CD4-positive, alpha-beta T cell treated with Interleukin-17A for 4 hours (primary cell): ENCODE data around the gene NRAP.
A peak's percentile ranks its signal among the peaks of the same experiment; 100 is the strongest.

ENCODE experiments used
- DNase-seq: peaks from one replicate; pipeline ENCODE4 v3.0.0-alpha.2; 2020; ENCODE audit warnings: mixed read lengths

Gene NRAP

DNA sequence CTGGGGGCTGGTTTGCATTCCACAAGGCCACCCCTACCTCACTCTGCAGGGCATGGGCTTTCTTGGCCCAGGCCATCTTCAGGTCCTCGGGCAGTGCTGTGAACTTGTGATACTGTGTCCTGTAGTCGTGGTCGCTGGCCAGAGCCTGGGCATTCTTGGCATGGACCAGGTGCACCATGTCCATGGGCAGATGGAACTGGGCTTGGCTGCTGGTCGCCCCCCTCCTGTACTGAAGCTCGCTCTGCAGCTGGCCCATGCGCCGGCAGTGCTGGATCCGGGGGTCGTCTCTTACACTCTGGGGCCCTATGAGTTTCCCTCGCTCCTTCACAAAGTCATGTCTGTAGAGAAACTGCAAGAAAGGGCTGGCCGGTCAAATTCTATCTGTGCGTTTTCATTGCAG is 59.3 kb downstream of the NRAP start:
- DNase-seq = no peak

GRCh38 chr10:113603057-113603777 is 60.6 kb downstream of the NRAP start:
- DNase-seq = no peak

DNA sequence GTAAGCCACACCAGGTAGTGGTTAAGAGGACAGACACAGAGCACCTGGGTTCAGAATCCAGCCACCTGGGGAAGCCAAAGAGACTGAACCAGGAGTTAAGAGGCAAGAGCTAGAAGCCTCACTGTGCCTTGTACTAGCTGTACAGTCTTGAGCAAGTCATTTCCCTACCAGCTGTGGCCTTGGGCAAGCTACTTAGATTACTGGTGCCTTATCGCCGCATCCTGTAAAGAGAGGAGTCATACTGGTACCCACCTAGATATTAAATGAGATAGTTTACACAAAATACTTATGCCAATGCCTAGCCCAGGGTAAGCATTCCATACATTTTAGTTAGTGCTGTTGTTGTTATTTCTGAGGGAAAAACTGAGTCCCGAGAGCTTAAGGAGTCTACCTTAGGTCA is 63.3 kb downstream of the NRAP start:
- DNase-seq = no peak

- no peak for DNase-seq
Measured at GRCh38 chr10:113594652-113595051, 69.2 kb downstream of the NRAP start.

- DNase-seq = no peak
Measured at GRCh38 chr10:113592380-113592779, 71.5 kb downstream of the NRAP start.

DNA sequence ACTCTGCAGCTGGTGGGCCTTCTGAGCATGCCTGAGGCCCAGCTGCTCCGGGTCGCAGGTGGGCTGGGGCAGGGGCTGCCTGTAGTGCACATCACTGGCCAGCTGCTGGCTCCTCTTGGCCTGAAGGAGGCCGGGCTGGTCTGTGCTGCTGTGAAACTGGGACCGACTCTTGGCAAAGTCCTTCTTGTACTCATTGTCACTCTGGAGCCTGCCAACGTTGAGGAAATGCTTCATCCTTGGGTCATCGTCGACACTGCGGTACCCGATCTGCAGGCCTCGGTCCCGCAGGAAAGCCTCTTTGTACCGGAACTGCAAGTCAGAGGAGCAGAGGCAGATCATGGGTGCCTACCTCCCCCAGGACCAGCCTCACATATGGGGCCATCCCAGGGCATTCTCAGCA is 73.3 kb downstream of the NRAP start:
- no peak for DNase-seq

DNA sequence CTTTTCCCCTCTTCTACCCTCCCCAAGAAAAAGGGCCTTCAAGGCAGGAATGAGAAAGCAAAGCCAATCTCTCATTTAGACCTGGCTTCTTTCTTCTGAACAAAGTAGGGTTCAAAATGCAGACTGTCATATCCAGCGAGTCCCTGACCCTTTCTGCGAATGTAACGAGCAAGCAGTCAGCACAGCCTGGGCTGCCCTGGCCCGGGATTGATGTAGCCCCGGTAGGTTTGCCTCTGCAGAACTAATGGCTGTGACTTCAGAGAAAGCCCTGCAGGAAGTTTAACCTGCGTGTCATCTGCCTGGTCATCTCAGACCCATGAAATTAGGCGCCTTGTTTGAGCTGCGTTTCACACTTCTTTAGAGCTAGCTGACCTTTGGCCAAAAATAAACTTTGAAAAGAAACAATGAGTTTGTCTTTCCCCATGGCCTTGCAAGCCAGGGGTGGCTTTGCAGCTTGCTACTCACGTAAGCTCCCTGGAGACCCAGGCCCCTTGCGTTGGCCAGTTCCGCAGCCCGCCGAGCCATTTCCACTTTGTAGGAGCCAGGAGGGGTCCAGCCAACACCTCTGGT is 74.6 kb downstream of the NRAP start:
- no peak for DNase-seq

GRCh38 chr10:113585949-113586348 is 77.9 kb downstream of the NRAP start:
- DNase-seq = no peak

DNA sequence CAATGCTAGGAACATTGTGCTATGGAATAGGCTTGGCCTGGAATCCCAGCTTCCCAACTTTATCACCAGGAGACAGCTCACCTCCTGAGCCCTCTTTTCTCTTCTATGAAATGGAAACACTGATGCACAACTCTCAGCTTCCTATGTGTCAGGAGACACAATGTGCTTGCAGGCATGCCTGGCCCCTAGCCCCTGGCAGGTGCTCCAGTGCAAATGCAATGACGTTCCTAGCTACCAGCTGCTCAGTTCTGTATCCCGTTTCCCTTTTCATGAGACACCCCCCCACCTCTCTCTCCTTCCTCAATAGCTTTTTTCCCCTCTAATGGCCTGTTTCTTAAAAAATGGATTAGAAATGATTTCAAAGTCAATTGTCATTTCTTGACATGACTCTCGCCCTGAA is 80.3 kb downstream of the NRAP start:
- DNase-seq = no peak

- no peak for DNase-seq
Measured at GRCh38 chr10:113581092-113581491, 82.7 kb downstream of the NRAP start.

DNA sequence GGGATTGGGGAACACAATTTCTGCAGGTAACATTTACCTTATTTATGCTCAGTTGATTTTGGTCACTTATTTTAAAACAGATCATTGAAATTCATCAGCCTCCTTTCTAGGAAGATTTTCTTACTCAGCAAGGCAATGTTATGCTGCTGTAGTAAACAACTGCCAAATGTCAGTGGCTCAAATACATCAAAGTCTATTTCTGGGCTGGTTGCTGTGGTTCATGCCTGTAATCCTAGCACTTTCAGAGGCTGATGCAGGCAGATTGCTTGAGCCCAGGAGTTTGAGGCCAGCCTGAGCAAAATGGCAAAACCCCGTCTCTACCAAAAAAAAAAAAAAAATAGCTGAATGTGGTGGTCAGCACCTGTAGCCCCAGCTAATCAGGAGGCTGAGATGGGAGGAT is 85.1 kb downstream of the NRAP start:
- no peak for DNase-seq

GRCh38 chr10:113576852-113577251 is 87.0 kb downstream of the NRAP start:
- no peak for DNase-seq

GRCh38 chr10:113573368-113573767 is 90.5 kb downstream of the NRAP start:
- DNase-seq = no peak

DNA sequence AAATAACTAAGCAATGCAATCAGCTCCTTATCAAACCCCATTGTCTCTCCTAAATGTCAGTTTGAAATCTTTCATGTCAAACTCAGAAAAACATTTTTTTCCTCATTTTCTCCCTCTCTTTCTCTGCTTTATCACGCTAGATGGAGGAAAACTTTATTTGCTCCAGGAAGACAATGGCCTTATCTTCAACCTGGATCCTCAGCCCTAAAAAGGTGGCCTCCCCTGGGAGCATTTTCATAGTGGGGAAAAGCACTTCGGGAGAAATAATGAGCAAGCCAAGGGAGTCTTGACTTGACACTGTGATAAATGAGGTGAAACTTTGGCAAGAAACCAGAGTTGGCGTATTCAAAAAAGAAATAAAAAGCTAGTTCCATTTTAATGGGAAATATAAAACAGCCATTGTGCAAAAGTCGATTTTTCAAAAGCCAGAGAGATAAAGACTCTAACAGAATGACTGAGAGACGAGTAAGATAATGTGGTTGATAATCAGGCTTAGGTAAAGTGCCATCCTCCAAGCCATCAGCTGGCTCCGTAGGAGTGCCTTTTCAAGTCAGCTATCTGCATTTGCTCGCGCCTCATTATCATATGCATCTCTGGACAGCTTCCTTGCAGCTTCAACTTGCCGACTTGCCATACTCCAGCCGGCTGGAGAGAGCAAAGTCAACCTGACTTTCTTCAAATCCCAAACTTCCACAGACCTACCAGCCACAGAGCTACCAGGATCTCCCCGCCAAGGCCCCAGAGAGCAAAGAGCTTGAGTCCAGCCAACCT is 91.1 kb downstream of the NRAP start:
- no peak for DNase-seq

GRCh38 chr10:113569576-113569975 is 94.3 kb downstream of the NRAP start:
- DNase-seq = no peak

DNA sequence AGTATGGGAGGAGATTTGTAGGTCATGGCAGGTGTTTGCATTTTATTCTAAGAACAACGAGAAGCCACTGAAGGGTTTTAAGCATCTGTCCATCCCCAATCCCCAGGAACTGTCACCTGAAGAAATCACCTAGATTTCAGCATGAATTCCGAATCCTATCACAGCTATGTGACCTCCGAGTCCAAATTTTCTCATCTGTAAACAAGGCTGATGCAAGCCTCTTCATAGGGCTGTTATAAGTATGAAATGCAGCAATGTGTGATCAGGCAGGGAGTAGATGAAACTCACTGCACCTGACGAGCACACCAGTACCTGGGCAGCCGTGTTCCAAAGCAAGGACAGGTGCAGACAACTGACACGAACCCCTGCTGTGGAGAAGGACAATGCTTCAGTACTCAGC is 97.0 kb downstream of the NRAP start:
- DNase-seq = no peak

DNA sequence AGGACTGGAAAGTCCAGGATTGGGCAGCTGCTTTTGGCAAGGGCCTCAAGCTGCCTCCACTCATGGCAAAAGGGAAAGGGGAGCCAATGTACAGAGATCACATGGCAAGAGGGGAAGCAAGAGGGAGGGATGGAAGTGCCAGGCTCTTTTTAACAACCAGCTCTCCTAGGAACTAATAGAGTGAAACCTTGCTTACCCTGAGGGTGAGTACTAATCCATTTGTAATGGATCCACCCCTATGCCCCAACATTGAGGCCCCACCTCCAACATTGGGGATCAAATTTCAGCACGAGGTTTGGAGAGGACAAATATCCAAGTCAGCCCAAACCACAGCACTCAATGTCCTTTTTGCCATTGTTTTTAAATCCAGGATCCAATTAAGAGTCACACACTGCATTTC is 98.5 kb downstream of the NRAP start:
- no peak for DNase-seq

GRCh38 chr10:113563306-113564088 is 100.3 kb downstream of the NRAP start:
- DNase-seq = peak; percentile 67

DNA sequence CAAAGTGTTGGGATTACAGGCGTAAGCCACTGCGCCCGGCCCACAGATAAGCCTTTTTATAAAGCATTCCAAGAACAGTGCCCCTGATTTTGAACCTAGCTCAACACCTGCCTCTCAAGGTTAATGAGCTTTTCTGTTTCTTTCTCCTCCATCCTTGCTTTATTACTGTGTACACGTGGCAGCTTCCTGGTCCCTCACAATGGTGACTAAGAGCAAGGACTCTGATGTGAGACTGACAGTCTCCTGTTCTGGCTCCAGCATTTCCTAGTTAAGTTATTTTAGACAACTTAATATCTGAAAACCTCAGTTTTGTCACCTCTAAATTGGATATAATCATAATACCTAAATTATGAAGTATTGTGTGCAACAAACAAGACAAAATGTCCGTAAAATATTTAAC is 101.1 kb downstream of the NRAP start:
- no peak for DNase-seq

DNA sequence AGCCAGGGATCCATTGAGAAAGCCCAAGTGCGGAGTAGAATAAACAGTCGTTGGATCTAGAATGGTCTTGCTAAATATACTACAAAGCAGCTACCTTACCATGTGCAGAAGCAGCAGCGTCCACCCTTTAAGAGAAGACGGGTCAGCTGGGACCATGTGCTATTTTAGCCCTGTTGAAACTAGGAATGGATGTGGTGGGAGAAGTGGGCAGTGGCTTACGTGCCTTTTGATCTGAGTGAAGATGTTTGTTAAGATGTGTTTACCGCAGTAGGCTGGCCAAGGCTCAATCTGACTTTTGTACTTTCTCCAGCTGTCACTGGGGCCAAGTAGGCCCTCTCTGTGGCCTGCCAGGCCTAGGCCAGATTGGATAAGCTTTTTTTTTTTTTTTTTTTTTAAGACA is 101.8 kb downstream of the NRAP start:
- DNase-seq = no peak

GRCh38 chr10:113561214-113561613 is 102.6 kb downstream of the NRAP start:
- DNase-seq = no peak

GRCh38 chr10:113560071-113560470 is 103.8 kb downstream of the NRAP start:
- DNase-seq = no peak

- no peak for DNase-seq
Measured at GRCh38 chr10:113557903-113558321, 105.9 kb downstream of the NRAP start.
